Measurements from ENCODE around the gene KRTCAP3. TPM values are rescaled to one million over a fixed set of nuclear protein-coding genes. Genes with fewer than 3 reads are reported as not detected.
A peak's percentile ranks its signal among the peaks of the same experiment; 100 is the strongest.

Gene KRTCAP3, protein sequence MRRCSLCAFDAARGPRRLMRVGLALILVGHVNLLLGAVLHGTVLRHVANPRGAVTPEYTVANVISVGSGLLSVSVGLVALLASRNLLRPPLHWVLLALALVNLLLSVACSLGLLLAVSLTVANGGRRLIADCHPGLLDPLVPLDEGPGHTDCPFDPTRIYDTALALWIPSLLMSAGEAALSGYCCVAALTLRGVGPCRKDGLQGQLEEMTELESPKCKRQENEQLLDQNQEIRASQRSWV
- total RNA-seq: 10 to 100 TPM; 13.8 to 39.7 (median 31.0) TPM

DNA sequence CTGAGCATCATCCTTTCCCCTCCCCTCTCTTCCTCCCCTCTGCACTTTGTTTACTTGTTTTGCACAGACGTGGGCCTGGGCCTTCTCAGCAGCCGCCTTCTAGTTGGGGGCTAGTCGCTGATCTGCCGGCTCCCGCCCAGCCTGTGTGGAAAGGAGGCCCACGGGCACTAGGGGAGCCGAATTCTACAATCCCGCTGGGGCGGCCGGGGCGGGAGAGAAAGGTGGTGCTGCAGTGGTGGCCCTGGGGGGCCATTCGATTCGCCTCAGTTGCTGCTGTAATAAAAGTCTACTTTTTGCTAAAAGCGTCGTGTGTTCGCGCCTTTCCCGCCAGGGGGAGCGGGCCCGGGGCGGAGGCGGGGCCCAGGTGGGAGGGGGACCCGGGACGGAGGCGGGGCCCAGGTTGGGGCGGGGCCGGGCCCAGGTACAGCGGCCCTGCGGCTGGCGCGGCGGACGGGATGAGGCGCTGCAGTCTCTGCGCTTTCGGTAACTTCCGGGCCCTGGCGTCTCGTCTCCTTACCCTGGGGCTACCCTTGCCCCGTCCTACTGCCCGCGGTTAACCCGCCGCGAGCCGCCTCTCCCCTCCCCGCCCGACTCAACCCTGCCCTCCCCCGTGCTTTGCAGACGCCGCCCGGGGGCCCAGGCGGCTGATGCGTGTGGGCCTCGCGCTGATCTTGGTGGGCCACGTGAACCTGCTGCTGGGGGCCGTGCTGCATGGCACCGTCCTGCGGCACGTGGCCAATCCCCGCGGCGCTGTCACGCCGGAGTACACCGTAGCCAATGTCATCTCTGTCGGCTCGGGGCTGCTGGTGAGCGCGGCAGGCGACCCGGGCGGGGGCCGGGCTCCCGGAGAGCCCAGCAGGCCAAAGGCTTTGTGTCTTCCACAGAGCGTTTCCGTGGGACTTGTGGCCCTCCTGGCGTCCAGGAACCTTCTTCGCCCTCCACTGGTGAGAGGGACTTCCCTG is at the start of gene KRTCAP3:
Gene KRTCAP3, plus strand, starts transcription at position 424 of the 962 bp plus-strand sequence. Its CDS starts 32 bp downstream, at position 456.
- peaks cover 42 to 72% (median 57%) of the 10 kb centered on the region in 4 donors for H3K36me3 ChIP-seq
- 52 to 76% methylated on average over 49 to 58 of the region's 80 CpGs for WGBS, 2 donors
- peak within 1 kb of the TSS in 3 of 4 donors; percentile 48 to 57 (median 54) for H3K4me3 ChIP-seq
- no peaks in the 10 kb centered on the region for H3K27me3 ChIP-seq
- no peaks in the 10 kb centered on the region for H3K9me3 ChIP-seq
- peak within 1 kb of the TSS in 3 of 4 donors; percentile 58 to 67 (median 65) for H3K27ac ChIP-seq
- no peak for TF ChIP-seq POLR2AphosphoS5 (IDR thresholded peaks at IDR 0.05)
- TF ChIP-seq POLR2A (IDR thresholded peaks at IDR 0.05): peak in 1 of 4 donors; percentile 41
- TF ChIP-seq, protein P1, sequence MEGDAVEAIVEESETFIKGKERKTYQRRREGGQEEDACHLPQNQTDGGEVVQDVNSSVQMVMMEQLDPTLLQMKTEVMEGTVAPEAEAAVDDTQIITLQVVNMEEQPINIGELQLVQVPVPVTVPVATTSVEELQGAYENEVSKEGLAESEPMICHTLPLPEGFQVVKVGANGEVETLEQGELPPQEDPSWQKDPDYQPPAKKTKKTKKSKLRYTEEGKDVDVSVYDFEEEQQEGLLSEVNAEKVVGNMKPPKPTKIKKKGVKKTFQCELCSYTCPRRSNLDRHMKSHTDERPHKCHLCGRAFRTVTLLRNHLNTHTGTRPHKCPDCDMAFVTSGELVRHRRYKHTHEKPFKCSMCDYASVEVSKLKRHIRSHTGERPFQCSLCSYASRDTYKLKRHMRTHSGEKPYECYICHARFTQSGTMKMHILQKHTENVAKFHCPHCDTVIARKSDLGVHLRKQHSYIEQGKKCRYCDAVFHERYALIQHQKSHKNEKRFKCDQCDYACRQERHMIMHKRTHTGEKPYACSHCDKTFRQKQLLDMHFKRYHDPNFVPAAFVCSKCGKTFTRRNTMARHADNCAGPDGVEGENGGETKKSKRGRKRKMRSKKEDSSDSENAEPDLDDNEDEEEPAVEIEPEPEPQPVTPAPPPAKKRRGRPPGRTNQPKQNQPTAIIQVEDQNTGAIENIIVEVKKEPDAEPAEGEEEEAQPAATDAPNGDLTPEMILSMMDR (IDR thresholded peaks at IDR 0.05): peak in 3 of 6 experiments; percentile 17 to 41 (median 33)
- DNase-seq (peak; percentile 75 to 94), ATAC-seq (ENCODE audit: low FRiP score in 2 of 2) (peak; percentile 76 to 94)
- H3K4me1 ChIP-seq: peaks cover 0 to 8% (median 2%) of the 10 kb centered on the region in 4 donors

DNA sequence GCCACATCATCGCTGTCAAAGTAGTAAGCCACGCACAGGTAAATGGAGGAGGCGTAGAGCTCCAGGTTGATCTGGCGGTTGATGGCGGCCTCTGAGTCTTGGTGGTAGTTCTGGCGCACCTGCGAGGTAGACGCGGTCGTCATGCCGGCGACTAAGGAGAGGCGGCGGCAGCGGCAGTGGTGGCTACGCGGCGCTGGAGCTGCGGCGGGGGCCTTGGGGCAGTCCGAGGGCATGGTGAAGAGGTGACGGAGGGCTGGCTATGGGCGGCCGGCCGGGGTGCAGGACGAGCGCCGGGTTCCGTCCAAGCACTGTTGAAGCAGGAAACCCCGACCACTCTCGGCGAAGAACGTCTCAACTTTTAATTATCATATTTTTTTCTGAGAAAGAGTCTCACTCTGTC is 49.0 kb upstream of the KRTCAP3 start:
- TF ChIP-seq EP300 (IDR thresholded peaks at IDR 0.05) (no peak), POLR2AphosphoS5 (IDR thresholded peaks at IDR 0.05) (no peak), POLR2A (IDR thresholded peaks at IDR 0.05) (no peak)
- TF ChIP-seq, protein P1 (IDR thresholded peaks at IDR 0.05): no peak
- Histone ChIP-seq H3K36me3 (peaks cover 0 to 9% (median 3%) of the 10 kb centered on the region in 4 donors), H3K27me3 (no peaks in the 10 kb centered on the region), H3K4me1 (no peaks in the 10 kb centered on the region), H3K4me3 (no peak overlapping the region), H3K9me3 (no peaks in the 10 kb centered on the region), H3K27ac (no peak overlapping the region)
- ATAC-seq (ENCODE audit: low FRiP score in 2 of 2) (no peak), DNase-seq (peak in 1 of 2 donors; percentile 79)
- WGBS, 2 donors: 97 to 98% methylated on average over 33 of the region's 33 CpGs

DNA sequence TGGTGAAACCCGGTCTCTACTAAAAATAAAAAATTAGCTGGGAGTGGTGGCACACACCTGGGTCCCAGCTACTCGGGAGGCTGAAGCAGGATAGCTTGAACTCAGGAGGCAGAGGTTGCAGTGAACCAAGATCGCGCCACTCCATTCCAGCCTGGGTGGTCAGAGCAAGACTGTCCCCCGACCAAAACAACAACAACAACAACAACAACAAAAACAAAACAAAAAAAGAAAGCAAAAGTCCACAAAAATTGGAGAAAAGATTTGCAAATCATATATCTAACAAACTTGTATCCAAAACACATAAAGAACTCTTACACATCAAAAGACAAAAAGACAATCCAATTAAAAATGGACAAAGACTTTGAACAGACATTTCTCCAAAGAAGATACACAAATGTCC is 43.2 kb upstream of the KRTCAP3 start:
- DNase-seq (no peak), ATAC-seq (ENCODE audit: low FRiP score in 2 of 2) (no peak)
- H3K27me3 ChIP-seq: no peaks in the 10 kb centered on the region
- no peak overlapping the region for H3K4me3 ChIP-seq
- no peak for TF ChIP-seq POLR2A (IDR thresholded peaks at IDR 0.05)
- no peak for TF ChIP-seq POLR2AphosphoS5 (IDR thresholded peaks at IDR 0.05)
- no peak for TF ChIP-seq EP300 (IDR thresholded peaks at IDR 0.05)
- TF ChIP-seq, protein P1 (IDR thresholded peaks at IDR 0.05): no peak
- no peaks in the 10 kb centered on the region for H3K9me3 ChIP-seq
- peaks cover 0 to under 1% (median 0%) of the 10 kb centered on the region in 4 donors for H3K36me3 ChIP-seq
- H3K4me1 ChIP-seq: no peaks in the 10 kb centered on the region
- H3K27ac ChIP-seq: no peak overlapping the region
- 93 to 95% methylated on average over 5 of the region's 5 CpGs for WGBS, 2 donors

DNA sequence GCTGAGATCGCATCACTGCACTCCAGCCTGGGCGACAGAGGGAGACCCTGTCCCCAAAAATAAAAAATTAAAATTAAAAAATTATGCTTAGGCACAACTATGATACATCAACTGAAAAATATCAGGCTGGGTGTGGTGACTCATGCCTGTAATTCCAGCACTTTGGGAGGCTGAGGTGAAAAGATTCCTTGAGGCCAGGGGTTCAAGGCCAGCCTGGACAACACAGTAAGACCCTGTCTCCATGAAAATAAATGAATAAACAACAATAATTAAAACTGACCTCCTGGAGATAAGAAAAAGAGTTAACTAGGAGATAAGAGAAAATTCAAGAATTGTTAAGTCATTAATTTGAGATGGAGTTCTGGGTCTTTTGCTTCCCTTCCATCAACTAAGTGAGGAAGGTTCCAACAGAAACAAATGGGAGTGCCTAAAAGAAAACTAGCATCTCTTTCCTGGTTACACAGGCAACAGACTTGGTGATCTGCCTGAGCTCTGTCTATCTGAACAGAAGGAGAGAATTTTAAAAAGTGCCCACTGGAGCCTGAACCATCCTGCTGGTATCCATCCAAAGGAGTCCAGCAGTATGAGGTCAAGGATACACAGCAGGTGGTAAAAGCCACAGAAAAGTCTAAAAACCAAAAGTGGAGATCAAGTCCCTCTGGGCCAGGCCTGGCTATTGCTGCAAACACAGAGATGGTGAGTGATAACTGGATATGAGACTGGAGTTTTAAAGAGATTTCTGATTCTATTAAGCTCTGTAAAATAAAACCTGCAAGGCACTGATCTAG is 41.6 kb upstream of the KRTCAP3 start:
- 92 to 97% methylated on average over 2 of the region's 2 CpGs for WGBS, 2 donors
- no peak overlapping the region for H3K27ac ChIP-seq
- peaks cover 0 to 10% (median 1%) of the 10 kb centered on the region in 4 donors for H3K36me3 ChIP-seq
- DNase-seq (no peak), ATAC-seq (ENCODE audit: low FRiP score in 2 of 2) (no peak)
- H3K4me3 ChIP-seq: no peak overlapping the region
- peaks cover 0 to 4% (median 0%) of the 10 kb centered on the region in 4 donors for H3K4me1 ChIP-seq
- H3K27me3 ChIP-seq: no peaks in the 10 kb centered on the region
- no peaks in the 10 kb centered on the region for H3K9me3 ChIP-seq
- TF ChIP-seq EP300 (IDR thresholded peaks at IDR 0.05) (no peak), POLR2AphosphoS5 (IDR thresholded peaks at IDR 0.05) (no peak), POLR2A (IDR thresholded peaks at IDR 0.05) (no peak)
- TF ChIP-seq, protein P1 (IDR thresholded peaks at IDR 0.05): no peak

All from upper lobe of left lung (tissue), 6 donors.